Fibroblast of pulmonary artery (primary cell): ENCODE data around the gene TP73.

ENCODE experiments used
- DNase-seq: peaks from one replicate; pipeline ENCODE4 v3.0.0-alpha.2; 2010; ENCODE audit warnings: low read depth
- H3K4me3 ChIP-seq: replicated peaks from 2 replicates; pipeline ENCODE4 v1.5.1; 2011; ENCODE audit warnings: low read depth, mild to moderate bottlenecking, control low read depth, low read length, moderate library complexity
- TF ChIP-seq, protein P1 (sequence below): IDR thresholded peaks from 2 replicates; pipeline ENCODE4 v1.5.1; 2011; ENCODE audit warnings: mild to moderate bottlenecking, control low read depth, low read length, inconsistent platforms; ENCODE audit errors: missing control alignments

Gene TP73

GRCh38 chr1:3716351-3716750 lies 64.0 kb downstream of the TP73 start:
- TF ChIP-seq, protein P1, sequence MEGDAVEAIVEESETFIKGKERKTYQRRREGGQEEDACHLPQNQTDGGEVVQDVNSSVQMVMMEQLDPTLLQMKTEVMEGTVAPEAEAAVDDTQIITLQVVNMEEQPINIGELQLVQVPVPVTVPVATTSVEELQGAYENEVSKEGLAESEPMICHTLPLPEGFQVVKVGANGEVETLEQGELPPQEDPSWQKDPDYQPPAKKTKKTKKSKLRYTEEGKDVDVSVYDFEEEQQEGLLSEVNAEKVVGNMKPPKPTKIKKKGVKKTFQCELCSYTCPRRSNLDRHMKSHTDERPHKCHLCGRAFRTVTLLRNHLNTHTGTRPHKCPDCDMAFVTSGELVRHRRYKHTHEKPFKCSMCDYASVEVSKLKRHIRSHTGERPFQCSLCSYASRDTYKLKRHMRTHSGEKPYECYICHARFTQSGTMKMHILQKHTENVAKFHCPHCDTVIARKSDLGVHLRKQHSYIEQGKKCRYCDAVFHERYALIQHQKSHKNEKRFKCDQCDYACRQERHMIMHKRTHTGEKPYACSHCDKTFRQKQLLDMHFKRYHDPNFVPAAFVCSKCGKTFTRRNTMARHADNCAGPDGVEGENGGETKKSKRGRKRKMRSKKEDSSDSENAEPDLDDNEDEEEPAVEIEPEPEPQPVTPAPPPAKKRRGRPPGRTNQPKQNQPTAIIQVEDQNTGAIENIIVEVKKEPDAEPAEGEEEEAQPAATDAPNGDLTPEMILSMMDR, result no peak
- H3K4me3 ChIP-seq, result no peak overlapping the region
- DNase-seq, result no peak

- TF ChIP-seq, protein P1, result no peak
- no peak overlapping the region for H3K4me3 ChIP-seq
- DNase-seq, result no peak
Observed at GRCh38 chr1:3717041-3717714, 64.9 kb downstream of the TP73 start.

DNA sequence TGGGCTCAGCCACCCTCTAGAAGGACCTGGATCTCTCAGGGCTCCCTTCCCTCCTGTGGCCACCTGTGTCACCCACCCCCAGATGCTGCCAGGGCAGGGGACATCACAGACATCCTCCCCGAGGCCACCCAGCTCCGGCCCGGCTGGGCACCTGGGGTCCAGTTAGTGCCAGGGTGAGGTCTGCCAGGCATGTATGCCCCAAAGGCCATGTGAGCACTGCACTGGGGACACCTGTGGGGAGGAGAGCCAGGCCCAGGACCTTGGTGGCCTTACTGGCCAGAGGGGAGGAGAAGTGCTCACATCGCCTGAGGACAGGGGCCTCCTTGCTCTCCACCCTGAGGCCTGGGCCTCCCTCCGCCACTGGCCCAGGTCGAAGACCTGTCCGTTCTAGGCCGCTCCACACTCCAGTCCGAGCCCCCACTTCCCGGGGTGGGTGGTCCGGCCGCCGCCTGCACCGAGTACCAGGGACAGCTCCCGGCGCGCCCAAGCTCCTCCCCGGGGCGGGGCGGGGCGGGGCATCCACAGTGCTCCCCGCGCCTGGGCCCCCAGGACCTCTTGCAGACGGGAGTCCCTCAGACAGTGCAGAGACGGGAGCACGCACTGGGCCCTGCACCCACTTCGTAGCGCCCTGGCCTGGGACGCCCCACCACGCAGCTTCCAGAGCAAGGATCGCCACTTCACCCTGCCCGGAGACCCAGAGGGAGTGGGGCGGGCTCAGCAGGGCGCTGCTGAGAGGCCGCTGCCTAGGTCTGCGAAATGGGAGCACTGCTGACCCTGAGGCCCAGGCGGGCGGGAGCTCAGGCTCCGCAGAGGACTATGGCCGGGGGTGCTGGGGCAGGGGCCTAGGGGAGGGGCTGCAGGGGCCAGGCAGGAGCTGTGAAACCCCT lies 65.6 kb downstream of the TP73 start:
- TF ChIP-seq, protein P1, result no peak
- no peak overlapping the region for H3K4me3 ChIP-seq
- no peak for DNase-seq

DNA sequence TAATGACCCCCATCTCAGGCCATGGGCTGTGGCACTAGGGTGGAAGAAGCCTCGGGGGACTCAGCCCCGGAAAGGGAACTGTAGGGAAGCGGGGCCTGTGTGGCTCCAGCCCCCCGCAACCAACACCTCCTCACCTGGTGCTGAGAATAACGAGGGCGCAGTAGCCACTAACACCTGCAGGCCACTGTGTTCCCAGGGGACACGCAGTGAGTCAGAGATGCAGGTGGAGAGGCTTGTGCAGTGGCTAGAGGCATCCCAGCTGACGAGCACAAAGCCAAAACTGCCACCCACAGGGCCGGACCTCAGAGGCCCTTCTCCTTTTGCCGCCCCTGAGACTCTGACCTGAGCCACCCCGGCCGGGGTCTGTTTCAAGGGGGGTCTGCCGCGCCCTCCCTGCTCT lies 66.4 kb downstream of the TP73 start:
- TF ChIP-seq, protein P1, result no peak
- no peak for DNase-seq
- no peak overlapping the region for H3K4me3 ChIP-seq

- TF ChIP-seq, protein P1, result no peak
- H3K4me3 ChIP-seq, result no peak overlapping the region
- no peak for DNase-seq
Observed at GRCh38 chr1:3721955-3722465, 69.7 kb downstream of the TP73 start.

- H3K4me3 ChIP-seq, result no peak overlapping the region
- DNase-seq, result no peak
- TF ChIP-seq, protein P1, result no peak
Observed at GRCh38 chr1:3722846-3723245, 70.5 kb downstream of the TP73 start.
